ENCODE data around the gene ZCCHC8.

The ZCCHC8 gene

GRCh38 chr12:122427403-122427802 lies 73.3 kb downstream of the ZCCHC8 start:
- DNase-seq (ENCODE audit: low read depth), result no peak

GRCh38 chr12:122423258-122424165 lies 77.2 kb downstream of the ZCCHC8 start:
- DNase-seq (ENCODE audit: low read depth), result no peak

GRCh38 chr12:122422730-122423257 lies 77.9 kb downstream of the ZCCHC8 start:
- peak; percentile 8 for DNase-seq (ENCODE audit: low read depth)

GRCh38 chr12:122421821-122422729 lies 78.7 kb downstream of the ZCCHC8 start, which contains the start of gene CLIP1:
Gene CLIP1, minus strand, starts transcription at chr12:122422669. Its CDS starts 42,217 bp downstream, at chr12:122380452.
- no peak for DNase-seq (ENCODE audit: low read depth)
